CD4-positive, CD25-positive, alpha-beta regulatory T cell (primary cell): Measurements from ENCODE around the gene SBNO2. TPM values are rescaled to one million over a fixed set of nuclear protein-coding genes. Genes with fewer than 3 reads are reported as not detected.

ENCODE experiments used
- ATAC-seq, 2 donors: fragments of 150-1000 bp; cut with Tn5 transposase; one replicate each; pipeline ENCODE4 v1.10.0; 2021; ENCODE audit warnings: low read depth in 2 of 2, moderate number of reproducible peaks in 2 of 2, moderate library complexity in 1 of 2
- DNase-seq, 3 donors: peaks; one replicate each; pipeline versions ENCODE4 v3.0.0 to v3.0.0-alpha.2; 2012 to 2022; ENCODE audit warnings: mixed read lengths in 1 of 3
- H3K27ac ChIP-seq: one replicate; pipeline ENCODE4 v1.7.0; 2013; ENCODE audit warnings: mild to moderate bottlenecking, low read length; ENCODE audit not compliant: insufficient read depth, poor library complexity, severe bottlenecking
- H3K27me3 ChIP-seq: one replicate; pipeline ENCODE4 v1.7.0; 2013; ENCODE audit warnings: low read length; ENCODE audit not compliant: control insufficient read depth, insufficient read depth
- H3K36me3 ChIP-seq: one replicate; pipeline ENCODE4 v1.7.0; 2013; ENCODE audit warnings: mild to moderate bottlenecking, low read length, moderate library complexity; ENCODE audit not compliant: control insufficient read depth, insufficient read depth
- H3K4me1 ChIP-seq: 2 replicates; pipeline ENCODE4 v1.7.0; 2013; ENCODE audit warnings: mild to moderate bottlenecking, low read length; ENCODE audit not compliant: insufficient read depth, control insufficient read depth, poor library complexity, severe bottlenecking
- H3K4me3 ChIP-seq: one replicate; pipeline ENCODE4 v1.7.0; 2013; ENCODE audit warnings: low read depth, mild to moderate bottlenecking, low read length, moderate library complexity
- H3K9me3 ChIP-seq, 2 experiments: 1 replicate in 1 of 2; 2 replicates in 1 of 2; pipeline ENCODE4 v1.7.0; 2013; ENCODE audit warnings: low read length in 2 of 2, mild to moderate bottlenecking in 1 of 2, moderate library complexity in 1 of 2; ENCODE audit not compliant: control insufficient read depth in 2 of 2
- H3K27ac Mint-ChIP-seq, 3 donors: one replicate each; pipeline ENCODE4 v1.8.0; 2020 to 2022; ENCODE audit warnings: mild to moderate bottlenecking in 3 of 3, mixed read lengths in 3 of 3, moderate library complexity in 2 of 3
- H3K27me3 Mint-ChIP-seq: one replicate; pipeline ENCODE4 v1.8.0; 2022; ENCODE audit warnings: mild to moderate bottlenecking, mixed read lengths
- H3K36me3 Mint-ChIP-seq: one replicate; pipeline ENCODE4 v1.8.0; 2020; ENCODE audit warnings: mixed read lengths
- H3K4me1 Mint-ChIP-seq, 4 donors: one replicate each; pipeline ENCODE4 v1.8.0; 2020 to 2022; ENCODE audit warnings: mixed read lengths in 4 of 4, mild to moderate bottlenecking in 1 of 4
- H3K4me3 Mint-ChIP-seq, 4 donors: one replicate each; pipeline ENCODE4 v1.8.0; 2020 to 2022; ENCODE audit warnings: mild to moderate bottlenecking in 4 of 4, mixed read lengths in 4 of 4, moderate library complexity in 3 of 4
- H3K9me3 Mint-ChIP-seq, 7 donors: one replicate each; pipeline ENCODE4 v1.8.0; 2020 to 2022; ENCODE audit warnings: mixed read lengths in 7 of 7, mild to moderate bottlenecking in 3 of 7, moderate library complexity in 2 of 7
- polyA plus RNA-seq, 4 donors: library from polyadenylated mRNA; unstranded; fragments of 300-500 nt; fragmentation: Illumina TruSeq; gene quantifications; one replicate each; pipeline ENCODE4 v1.2.3, GENCODE V29; 2021
- total RNA-seq: library from RNA; stranded (reverse); gene quantifications from one replicate; pipeline ENCODE4 v1.2.3, GENCODE V29; 2022

Gene SBNO2
- total and polyA plus RNA-seq, 5 donors from 2014 or later, result 2.0 to 139 (median 2.7) TPM

GRCh38 chr19:1064661-1065605 is 109.1 kb downstream of the SBNO2 start:
- H3K9me3 Mint-ChIP-seq, result peaks cover 0 to 2% (median 0%) of the 10 kb centered on the region in 7 donors
- peaks cover 10% of the 10 kb centered on the region for H3K36me3 Mint-ChIP-seq
- no peaks in the 10 kb centered on the region for H3K9me3 ChIP-seq
- ATAC-seq (peak; percentile 27 to 42), DNase-seq (peak in 2 of 3 donors; percentile 73 to 86)
- H3K27me3 ChIP-seq, result no peaks in the 10 kb centered on the region
- H3K4me3 ChIP-seq, result no peak overlapping the region
- peaks cover 47% of the 10 kb centered on the region for H3K4me1 ChIP-seq
- H3K27ac Mint-ChIP-seq, result peak overlapping the region in 2 of 3 donors; percentile 51 to 69
- H3K4me3 Mint-ChIP-seq, result peak overlapping the region; percentile 71 to 99 (median 81)
- peak overlapping the region; percentile 33 for H3K27ac ChIP-seq
- H3K4me1 Mint-ChIP-seq, result peaks cover 0 to 44% (median 15%) of the 10 kb centered on the region in 4 donors
- no peaks in the 10 kb centered on the region for H3K27me3 Mint-ChIP-seq
- H3K36me3 ChIP-seq, result no peaks in the 10 kb centered on the region

DNA sequence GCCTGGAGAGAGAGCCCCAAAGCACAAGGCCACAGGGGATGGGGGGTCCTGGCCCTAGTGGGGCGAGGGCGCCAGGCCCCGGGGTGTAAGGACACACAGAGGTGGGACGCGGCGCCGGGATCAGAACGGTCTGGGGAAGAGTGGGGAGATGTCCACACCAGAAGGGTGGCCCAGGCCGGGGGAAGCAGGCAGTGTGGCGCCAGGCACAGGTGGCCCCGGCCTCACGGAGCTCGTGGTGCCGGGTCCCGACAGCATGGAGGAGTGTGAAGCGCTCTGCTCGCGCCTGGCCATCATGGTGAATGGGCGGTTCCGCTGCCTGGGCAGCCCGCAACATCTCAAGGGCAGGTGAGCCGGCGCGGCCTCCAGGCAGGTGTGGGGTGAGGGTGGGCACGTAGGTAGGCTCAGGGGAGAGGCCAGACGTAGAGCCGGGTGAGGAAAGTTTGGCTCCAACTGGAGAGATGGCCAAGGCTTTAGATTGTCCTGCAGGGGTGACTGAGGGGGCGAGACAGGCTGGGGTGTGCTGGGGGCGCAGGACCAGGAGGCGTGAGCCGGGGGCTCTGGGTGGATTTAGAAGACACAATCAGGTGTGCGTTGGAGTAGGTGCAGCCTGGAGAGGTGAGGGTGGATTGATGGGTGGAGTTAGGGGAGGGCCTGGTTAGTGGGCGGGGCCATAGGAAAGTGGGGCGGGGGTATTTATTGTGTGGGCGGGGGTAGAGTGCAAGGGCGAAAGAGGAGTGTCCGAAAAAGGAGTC is 110.0 kb downstream of the SBNO2 start:
- no peak for ATAC-seq
- Mint-ChIP-seq H3K36me3 (peaks cover 6% of the 10 kb centered on the region), H3K9me3 (peaks cover 0 to 1% (median 0%) of the 10 kb centered on the region in 7 donors), H3K27ac (peak overlapping the region in 1 of 3 donors; percentile 69), H3K4me1 (peaks cover 0 to 37% (median 15%) of the 10 kb centered on the region in 4 donors), H3K27me3 (no peaks in the 10 kb centered on the region), H3K4me3 (peak overlapping the region in 3 of 4 donors; percentile 27 to 99 (median 62))
- H3K4me1 ChIP-seq, result peaks cover 39% of the 10 kb centered on the region
- no peak for DNase-seq
- no peaks in the 10 kb centered on the region for H3K36me3 ChIP-seq
- H3K9me3 ChIP-seq, result no peaks in the 10 kb centered on the region
- peak overlapping the region; percentile 33 for H3K27ac ChIP-seq
- H3K27me3 ChIP-seq, result no peaks in the 10 kb centered on the region
- H3K4me3 ChIP-seq, result no peak overlapping the region

- H3K4me3 Mint-ChIP-seq, result no peak overlapping the region
- H3K9me3 ChIP-seq, result no peaks in the 10 kb centered on the region
- H3K27ac Mint-ChIP-seq, result no peak overlapping the region
- peaks cover 31% of the 10 kb centered on the region for H3K4me1 ChIP-seq
- H3K36me3 Mint-ChIP-seq, result no peaks in the 10 kb centered on the region
- H3K4me1 Mint-ChIP-seq, result peaks cover 0 to 34% (median 14%) of the 10 kb centered on the region in 4 donors
- no peaks in the 10 kb centered on the region for H3K27me3 Mint-ChIP-seq
- H3K36me3 ChIP-seq, result peaks cover 2% of the 10 kb centered on the region
- peak overlapping the region; percentile 33 for H3K27ac ChIP-seq
- H3K9me3 Mint-ChIP-seq, result peaks cover 0 to 1% (median 0%) of the 10 kb centered on the region in 7 donors
- H3K27me3 ChIP-seq, result no peaks in the 10 kb centered on the region
- DNase-seq, result peak; percentile 51 to 61 (median 60)
- no peak for ATAC-seq
- no peak overlapping the region for H3K4me3 ChIP-seq
These were observed 110.8 kb downstream of the SBNO2 start for GRCh38 chr19:1063030-1063908.

- Histone ChIP-seq H3K4me1 (peaks cover 37% of the 10 kb centered on the region), H3K9me3 (no peaks in the 10 kb centered on the region), H3K27ac (no peak overlapping the region), H3K36me3 (peaks cover 2% of the 10 kb centered on the region), H3K27me3 (no peaks in the 10 kb centered on the region), H3K4me3 (no peak overlapping the region)
- no peaks in the 10 kb centered on the region for H3K27me3 Mint-ChIP-seq
- H3K36me3 Mint-ChIP-seq, result peaks cover under 1% of the 10 kb centered on the region
- H3K4me1 Mint-ChIP-seq, result peaks cover under 1 to 41% (median 21%) of the 10 kb centered on the region in 4 donors
- peaks cover 0 to 1% (median 0%) of the 10 kb centered on the region in 7 donors for H3K9me3 Mint-ChIP-seq
- peak overlapping the region in 1 of 3 donors; percentile 71 for H3K27ac Mint-ChIP-seq
- H3K4me3 Mint-ChIP-seq, result no peak overlapping the region
- DNase-seq (peak in 1 of 3 donors; percentile 1), ATAC-seq (no peak)
These were observed 111.6 kb downstream of the SBNO2 start for GRCh38 chr19:1062387-1063029.

DNA sequence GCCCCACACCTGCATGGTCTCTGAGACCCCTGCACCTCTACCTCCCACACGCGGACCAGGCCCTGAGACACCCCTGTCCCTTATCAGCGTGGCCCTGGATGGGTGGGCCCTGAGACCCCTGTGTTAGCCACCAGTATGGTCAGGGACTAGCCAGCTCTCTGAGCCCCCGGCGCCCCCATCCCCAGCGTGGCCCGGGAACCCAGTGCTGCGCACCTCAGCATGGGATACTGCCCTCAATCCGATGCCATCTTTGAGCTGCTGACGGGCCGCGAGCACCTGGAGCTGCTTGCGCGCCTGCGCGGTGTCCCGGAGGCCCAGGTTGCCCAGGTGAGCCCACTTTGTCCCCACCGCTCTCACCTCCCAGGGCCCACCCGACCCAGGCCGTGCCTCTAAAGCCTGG is 112.1 kb downstream of the SBNO2 start:
- no peak for DNase-seq
- no peaks in the 10 kb centered on the region for H3K9me3 ChIP-seq
- H3K27ac Mint-ChIP-seq, result no peak overlapping the region

GRCh38 chr19:1060689-1061088 is 113.4 kb downstream of the SBNO2 start:
- no peak overlapping the region for H3K27ac ChIP-seq
- DNase-seq, result no peak
- Mint-ChIP-seq H3K36me3 (peaks cover 15% of the 10 kb centered on the region), H3K9me3 (peaks cover 0 to 3% (median 0%) of the 10 kb centered on the region in 7 donors), H3K27ac (no peak overlapping the region), H3K4me1 (peaks cover 5 to 43% (median 26%) of the 10 kb centered on the region in 4 donors), H3K27me3 (no peaks in the 10 kb centered on the region), H3K4me3 (no peak overlapping the region)
- H3K4me1 ChIP-seq, result peaks cover 30% of the 10 kb centered on the region
- H3K9me3 ChIP-seq, result no peaks in the 10 kb centered on the region
- no peak for ATAC-seq
- H3K27me3 ChIP-seq, result no peaks in the 10 kb centered on the region
- peaks cover 2% of the 10 kb centered on the region for H3K36me3 ChIP-seq
- H3K4me3 ChIP-seq, result no peak overlapping the region

More for the DNA sequence above, 112.1 kb downstream of the SBNO2 start:
- Mint-ChIP-seq H3K27me3 (no peaks in the 10 kb centered on the region), H3K36me3 (peaks cover 6% of the 10 kb centered on the region), H3K9me3 (peaks cover 0 to 3% (median 0%) of the 10 kb centered on the region in 7 donors), H3K4me3 (no peak overlapping the region), H3K4me1 (peaks cover 5 to 47% (median 26%) of the 10 kb centered on the region in 4 donors)
- no peaks in the 10 kb centered on the region for H3K27me3 ChIP-seq
- no peak overlapping the region for H3K4me3 ChIP-seq
- ATAC-seq, result no peak
- H3K4me1 ChIP-seq, result peaks cover 41% of the 10 kb centered on the region
- H3K36me3 ChIP-seq, result peaks cover 2% of the 10 kb centered on the region
- H3K27ac ChIP-seq, result no peak overlapping the region
